HG03432 (cell line): Measurements from ENCODE around the gene GUCY2C.
A peak's percentile ranks its signal among the peaks of the same experiment; 100 is the strongest.

Experiments used
- ATAC-seq: cut with Tn5 transposase; IDR thresholded peaks from one replicate; pipeline ENCODE4 v1.9.1; 2021; ENCODE audit warnings: mild to moderate bottlenecking, moderate library complexity; ENCODE audit not compliant: unreplicated experiment

The GUCY2C gene

GRCh38 chr12:14576896-14577295 lies 119.5 kb downstream of the GUCY2C start:
- ATAC-seq: no peak

GRCh38 chr12:14575585-14575984 lies 120.8 kb downstream of the GUCY2C start:
- ATAC-seq: no peak

- no peak for ATAC-seq
Observed at GRCh38 chr12:14573118-14573517, 123.3 kb downstream of the GUCY2C start.

GRCh38 chr12:14572401-14572800 lies 124.0 kb downstream of the GUCY2C start:
- ATAC-seq: no peak

GRCh38 chr12:14571779-14572178 lies 124.6 kb downstream of the GUCY2C start:
- ATAC-seq: no peak

- no peak for ATAC-seq
Observed at GRCh38 chr12:14570231-14570630, 126.2 kb downstream of the GUCY2C start.

GRCh38 chr12:14567351-14568162 lies 128.8 kb downstream of the GUCY2C start, which contains the start of gene PLBD1:
PLBD1 (minus strand) TSS chr12:14567883; CDS start chr12:14567696, 187 bp downstream.
- peak; percentile 66 for ATAC-seq

- no peak for ATAC-seq
Observed at GRCh38 chr12:14564336-14564959, 132.0 kb downstream of the GUCY2C start.

- ATAC-seq: no peak
Observed at GRCh38 chr12:14563046-14563445, 133.4 kb downstream of the GUCY2C start.
